ENCODE data around the gene JAK3. TPM values are rescaled to one million over a fixed set of nuclear protein-coding genes. Genes with fewer than 3 reads are reported as not detected.

The JAK3 gene
- total and polyA plus RNA-seq, 2 of the 13 experiments (the other 11 are each of a cell fraction or from before 2014, with no cell fraction given), result 3.4 to 18.6 TPM

DNA sequence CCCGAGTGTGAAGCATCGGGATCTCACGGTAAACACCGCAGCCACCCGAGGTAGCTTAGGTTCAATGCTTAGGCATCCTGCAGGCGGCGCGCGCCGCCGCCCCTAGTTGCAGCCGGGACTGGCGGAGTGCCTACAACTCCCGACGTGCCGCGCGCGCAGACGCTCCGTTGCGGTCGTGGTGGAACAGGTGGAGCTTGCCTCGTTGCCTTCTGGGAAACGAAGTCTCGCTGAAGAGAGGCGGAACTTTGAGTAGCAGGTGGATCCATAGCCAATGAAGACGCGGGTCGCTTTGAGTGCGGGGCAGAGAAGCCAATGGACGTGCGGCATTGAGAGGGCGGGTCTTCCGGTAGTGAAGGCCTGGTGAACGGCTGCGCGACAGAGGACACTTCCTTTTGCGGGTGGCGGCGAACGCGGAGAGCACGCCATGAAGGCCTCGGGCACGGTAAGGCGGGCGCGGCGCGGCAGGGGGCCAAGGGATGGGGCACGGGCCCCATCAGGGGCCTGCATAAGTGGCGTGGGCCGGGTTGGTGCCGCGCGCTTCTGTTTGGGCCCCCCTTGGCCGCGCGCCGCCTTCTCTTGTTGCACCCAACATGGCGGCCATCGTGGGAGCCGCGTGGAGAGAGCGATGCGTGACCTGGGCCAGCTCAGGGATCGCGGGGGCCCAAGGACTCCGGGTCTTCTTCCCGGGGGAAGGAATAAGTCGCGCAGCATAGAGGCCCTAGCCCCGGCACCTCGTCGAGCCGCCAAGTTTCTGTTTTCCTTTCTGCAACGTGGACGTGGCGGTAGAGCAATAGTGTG lies 11.9 kb upstream of the JAK3 start, which contains the start of gene RPL18A (continued):
- TF ChIP-seq KIAA2018 (CRISPR knock-in tag; IDR thresholded peaks at IDR 0.05; ENCODE audit: borderline replicate concordance) (0 out of 2 replicates have a peak, but pooled peaks have one; percentile 31), FOXK2 (IDR thresholded peaks at IDR 0.05) (peak; percentile 69; the same call in 1 of the 2 replicates), USF2 (IDR thresholded peaks at IDR 0.05; ENCODE audit: low read depth, low read length) (no peak), USF2 (CRISPR knock-in tag; IDR thresholded peaks at IDR 0.05; ENCODE audit: borderline replicate concordance) (no peak; the same call in 1 of the 2 replicates), ERF (CRISPR knock-in tag; IDR thresholded peaks at IDR 0.05) (no peak; the same call in 1 of the 2 replicates), ZNF451 (CRISPR knock-in tag; IDR thresholded peaks at IDR 0.05) (no peak), MYNN (CRISPR knock-in tag; IDR thresholded peaks at IDR 0.05; ENCODE audit: low read depth) (no peak), ZNF570 (CRISPR knock-in tag; IDR thresholded peaks at IDR 0.05; ENCODE audit: borderline replicate concordance) (no peak), ESRRA (CRISPR knock-in tag; IDR thresholded peaks at IDR 0.05; ENCODE audit: low read depth) (no peak), ZNF264 (CRISPR knock-in tag; IDR thresholded peaks at IDR 0.05) (no peak), ATF2 (CRISPR knock-in tag; IDR thresholded peaks at IDR 0.05) (peak; percentile 53; the same call in 1 of the 2 replicates)
- TF ChIP-seq, protein P1, sequence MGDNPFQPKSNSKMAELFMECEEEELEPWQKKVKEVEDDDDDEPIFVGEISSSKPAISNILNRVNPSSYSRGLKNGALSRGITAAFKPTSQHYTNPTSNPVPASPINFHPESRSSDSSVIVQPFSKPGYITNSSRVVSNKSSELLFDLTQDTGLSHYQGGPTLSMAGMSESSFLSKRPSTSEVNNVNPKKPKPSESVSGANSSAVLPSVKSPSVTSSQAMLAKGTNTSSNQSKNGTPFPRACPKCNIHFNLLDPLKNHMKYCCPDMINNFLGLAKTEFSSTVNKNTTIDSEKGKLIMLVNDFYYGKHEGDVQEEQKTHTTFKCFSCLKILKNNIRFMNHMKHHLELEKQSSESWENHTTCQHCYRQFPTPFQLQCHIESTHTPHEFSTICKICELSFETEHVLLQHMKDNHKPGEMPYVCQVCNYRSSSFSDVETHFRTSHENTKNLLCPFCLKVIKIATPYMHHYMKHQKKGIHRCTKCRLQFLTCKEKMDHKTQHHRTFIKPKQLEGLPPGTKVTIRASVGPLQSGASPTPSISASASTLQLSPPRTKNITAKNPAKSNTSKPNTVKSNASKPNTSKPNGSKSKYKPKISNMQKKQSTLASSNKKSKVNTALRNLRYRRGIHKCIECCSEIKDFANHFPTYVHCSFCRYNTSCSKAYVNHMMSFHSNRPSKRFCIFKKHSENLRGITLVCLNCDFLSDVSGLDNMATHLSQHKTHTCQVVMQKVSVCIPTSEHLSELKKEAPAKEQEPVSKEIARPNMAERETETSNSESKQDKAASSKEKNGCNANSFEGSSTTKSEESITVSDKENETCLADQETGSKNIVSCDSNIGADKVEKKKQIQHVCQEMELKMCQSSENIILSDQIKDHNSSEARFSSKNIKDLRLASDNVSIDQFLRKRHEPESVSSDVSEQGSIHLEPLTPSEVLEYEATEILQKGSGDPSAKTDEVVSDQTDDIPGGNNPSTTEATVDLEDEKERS (CRISPR knock-in tag; IDR thresholded peaks at IDR 0.05), result 0 out of 2 replicates have a peak, but pooled peaks have one; percentile 37
